GM21528 (cell line): ENCODE measurements around the gene ALK.

ENCODE experiments used
- ATAC-seq: cut with Tn5 transposase; IDR thresholded peaks from one replicate; pipeline ENCODE4 v1.9.1; 2021; ENCODE audit warnings: mild to moderate bottlenecking, moderate library complexity; ENCODE audit not compliant: unreplicated experiment, low FRiP score

ALK gene

DNA sequence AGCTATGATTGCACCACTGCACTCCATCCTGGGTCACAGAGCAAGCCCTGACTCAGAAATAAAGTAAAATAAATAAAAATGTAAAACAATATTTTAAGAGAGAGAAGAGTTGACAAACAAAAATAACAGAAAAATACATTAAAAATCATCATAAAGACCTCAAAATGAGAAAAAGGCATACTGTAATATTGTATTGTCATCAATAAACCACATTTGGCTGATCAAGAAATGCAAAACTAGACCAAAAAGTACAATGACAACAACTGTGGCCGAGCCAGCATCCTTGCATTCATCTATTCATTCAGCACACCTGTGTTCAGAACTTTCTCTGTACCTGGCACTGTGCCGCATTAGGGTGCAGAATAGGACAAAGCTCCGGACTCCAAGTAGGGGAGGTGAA, 121.8 kb downstream of the ALK start:
- ATAC-seq, result no peak

- ATAC-seq, result no peak
Measured at GRCh38 chr2:29797916-29798315, 123.5 kb downstream of the ALK start.

DNA sequence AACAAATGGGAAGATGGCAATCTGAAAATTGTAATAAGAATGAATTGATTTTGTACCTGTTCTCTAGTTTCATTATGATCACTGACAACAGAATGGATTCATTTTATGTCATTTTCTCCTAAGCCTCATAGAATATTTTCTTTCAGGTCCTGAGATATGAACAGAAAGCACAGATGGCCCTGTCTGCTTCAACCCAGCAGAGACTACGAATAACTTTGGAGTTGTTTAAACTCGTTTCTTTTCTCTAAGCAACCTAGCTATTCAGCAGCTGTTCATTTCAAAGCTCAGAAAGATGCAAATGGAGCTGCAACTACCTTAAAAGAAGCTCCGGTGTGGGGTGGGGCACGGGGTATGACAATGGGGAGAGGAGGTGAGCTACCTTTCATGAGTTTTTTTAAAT, 124.9 kb downstream of the ALK start:
- ATAC-seq, result no peak

GRCh38 chr2:29789911-29790485, 131.4 kb downstream of the ALK start:
- ATAC-seq, result no peak

- no peak for ATAC-seq
Measured at GRCh38 chr2:29787473-29788465, 133.6 kb downstream of the ALK start.

DNA sequence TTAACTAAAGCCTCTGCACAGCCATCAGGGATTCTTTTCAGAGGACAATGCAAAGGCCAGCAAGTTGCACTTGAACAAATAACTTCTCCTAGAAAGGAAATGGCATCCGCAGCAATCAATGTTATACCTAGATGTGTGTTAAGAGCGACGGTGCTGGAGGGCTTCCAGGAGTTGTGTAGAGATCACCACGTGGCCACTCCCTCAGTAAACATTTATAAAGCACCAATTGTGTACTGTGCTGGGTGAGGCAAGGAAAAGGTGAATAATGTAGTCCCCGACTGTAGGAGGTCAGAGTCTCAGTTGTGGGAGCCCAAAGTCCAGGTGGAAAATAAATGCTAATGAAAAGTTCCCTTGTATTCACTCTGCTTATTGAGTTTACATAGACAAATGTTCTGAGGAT, 135.0 kb downstream of the ALK start:
- ATAC-seq, result no peak

GRCh38 chr2:29783666-29784065, 137.7 kb downstream of the ALK start:
- no peak for ATAC-seq

- ATAC-seq, result no peak
Measured at GRCh38 chr2:29782549-29783458, 138.6 kb downstream of the ALK start.

DNA sequence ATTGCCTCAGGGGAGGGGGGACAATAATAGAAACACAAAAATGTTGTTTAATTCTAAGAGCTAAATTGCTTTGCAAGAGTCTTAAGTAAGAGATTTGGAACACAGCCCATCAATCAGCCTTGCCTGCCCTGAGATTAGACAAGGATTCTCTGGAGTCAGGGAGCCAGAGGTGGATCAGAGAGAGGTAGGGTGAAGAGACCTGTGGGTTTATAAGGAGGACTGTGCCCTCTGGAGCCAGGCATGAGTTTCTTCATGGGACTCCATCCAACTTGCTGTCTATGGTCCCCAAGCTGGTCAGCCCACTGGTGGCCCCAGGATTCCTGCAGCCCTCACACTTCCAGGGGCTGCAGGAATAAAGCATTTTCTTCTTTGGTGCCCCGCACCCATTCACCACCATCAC, 139.3 kb downstream of the ALK start:
- no peak for ATAC-seq

DNA sequence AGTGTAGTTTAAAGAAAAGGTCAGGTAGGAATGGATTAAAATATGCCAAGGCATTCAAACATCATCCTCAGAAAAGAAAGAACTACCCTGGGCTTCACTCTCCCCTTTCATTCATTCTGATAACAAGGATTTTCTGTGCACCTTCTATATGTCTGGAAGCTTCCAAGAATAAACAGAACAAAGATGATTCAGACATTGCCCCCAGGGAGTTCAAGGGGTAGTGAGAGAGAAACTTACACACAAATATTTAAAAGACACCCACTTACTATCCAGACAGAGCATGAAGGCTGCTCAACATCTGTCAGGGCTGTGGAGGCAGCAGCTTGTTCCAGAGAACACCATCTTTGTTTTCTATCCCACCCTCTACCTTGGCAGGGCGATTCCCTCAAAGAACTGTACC, 140.5 kb downstream of the ALK start:
- ATAC-seq, result no peak

DNA sequence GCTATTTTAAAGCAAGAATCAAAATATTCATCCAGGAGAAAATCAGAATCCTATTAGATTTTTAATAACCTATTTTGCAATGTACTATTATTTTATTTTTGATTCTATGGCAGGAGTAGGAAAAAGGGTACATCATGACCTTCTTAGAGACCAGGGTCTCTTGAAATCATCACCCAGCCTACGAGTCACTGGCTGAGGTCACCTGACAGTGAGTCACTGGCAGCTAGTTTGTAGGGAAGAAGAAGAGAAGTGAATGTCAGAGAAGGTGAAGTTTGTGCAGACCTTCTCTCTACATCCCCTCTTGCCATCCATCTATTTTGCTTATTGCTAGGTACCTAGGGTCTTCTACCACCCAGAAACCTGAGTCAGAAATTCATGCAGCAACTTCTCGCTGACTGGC, 144.2 kb downstream of the ALK start:
- no peak for ATAC-seq

DNA sequence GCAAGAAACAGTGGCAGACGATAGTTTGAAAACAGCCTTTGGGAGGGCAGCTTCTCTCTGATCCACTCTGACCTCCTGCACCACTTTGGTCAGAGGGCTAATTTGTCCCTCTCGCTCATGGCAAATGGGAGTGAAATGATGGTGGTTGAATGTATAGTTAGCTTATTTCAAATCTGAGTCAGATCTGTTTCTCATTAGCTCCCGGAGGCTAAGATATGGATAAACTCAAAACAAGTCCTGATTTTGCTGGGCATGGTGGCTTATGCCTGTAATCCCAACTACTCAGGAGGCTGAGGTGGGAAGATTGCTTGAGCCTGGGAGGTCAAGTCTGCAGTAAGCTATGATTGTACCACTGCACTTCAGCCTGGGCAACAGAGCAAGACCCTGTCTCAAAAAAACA, 145.0 kb downstream of the ALK start:
- no peak for ATAC-seq

- ATAC-seq, result no peak
Measured at GRCh38 chr2:29775937-29776336, 145.4 kb downstream of the ALK start.

GRCh38 chr2:29774624-29775023, 146.8 kb downstream of the ALK start:
- ATAC-seq, result no peak

DNA sequence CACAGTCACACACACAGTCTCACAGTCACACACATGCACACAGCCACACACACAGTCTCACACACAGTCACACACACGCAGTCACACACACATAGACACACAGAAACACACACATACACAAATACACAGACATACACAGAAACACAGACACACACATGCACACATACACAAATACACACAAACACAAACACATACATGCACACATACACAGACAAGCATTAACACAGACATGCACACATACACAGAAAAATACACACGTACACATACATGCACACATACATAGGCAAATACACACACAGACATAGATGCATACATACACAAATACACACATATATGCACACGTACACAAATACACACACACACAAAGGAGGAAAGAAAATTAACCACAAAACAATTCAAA, 150.5 kb downstream of the ALK start:
- ATAC-seq, result no peak

DNA sequence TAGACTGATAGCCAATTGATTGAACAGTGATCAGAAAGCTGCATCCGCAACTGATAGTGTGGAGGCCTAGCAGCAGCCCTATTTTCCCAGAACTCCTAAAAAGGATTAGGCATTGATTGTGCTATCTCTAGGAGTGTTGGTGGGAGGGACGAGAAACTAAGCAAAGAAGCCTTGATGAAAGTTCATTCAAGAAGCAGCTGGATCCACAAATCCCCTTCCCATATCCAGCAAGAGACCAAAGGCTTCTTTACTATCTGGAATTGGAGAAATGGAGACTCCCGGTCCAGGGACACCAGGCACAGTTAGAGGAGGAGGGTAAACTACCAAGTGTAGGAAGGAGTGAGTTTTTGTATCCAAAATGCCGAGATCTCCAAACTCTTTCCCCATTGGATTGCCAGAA, 151.5 kb downstream of the ALK start:
- ATAC-seq, result no peak

- no peak for ATAC-seq
Measured at GRCh38 chr2:29767606-29768335, 153.6 kb downstream of the ALK start.

DNA sequence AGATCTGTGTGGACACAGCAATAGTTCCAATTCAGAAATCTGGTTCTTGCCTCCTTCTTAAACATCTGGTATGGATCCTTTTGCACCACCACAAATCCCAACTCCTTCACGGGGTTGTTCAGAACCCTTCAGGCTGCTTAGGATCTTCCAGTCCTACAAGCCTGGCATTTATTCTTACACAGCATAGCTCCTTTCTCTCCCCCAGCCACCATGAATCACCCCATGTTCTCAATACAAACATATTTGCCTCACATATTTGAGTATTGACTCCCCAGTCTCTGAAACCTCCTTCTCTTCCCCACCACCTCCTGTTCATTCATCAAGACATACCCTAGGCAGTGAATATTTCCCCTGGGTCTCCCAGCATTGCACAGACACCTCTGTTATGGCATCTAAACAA, 155.2 kb downstream of the ALK start:
- ATAC-seq, result no peak

- no peak for ATAC-seq
Measured at GRCh38 chr2:29765721-29766120, 155.7 kb downstream of the ALK start.

DNA sequence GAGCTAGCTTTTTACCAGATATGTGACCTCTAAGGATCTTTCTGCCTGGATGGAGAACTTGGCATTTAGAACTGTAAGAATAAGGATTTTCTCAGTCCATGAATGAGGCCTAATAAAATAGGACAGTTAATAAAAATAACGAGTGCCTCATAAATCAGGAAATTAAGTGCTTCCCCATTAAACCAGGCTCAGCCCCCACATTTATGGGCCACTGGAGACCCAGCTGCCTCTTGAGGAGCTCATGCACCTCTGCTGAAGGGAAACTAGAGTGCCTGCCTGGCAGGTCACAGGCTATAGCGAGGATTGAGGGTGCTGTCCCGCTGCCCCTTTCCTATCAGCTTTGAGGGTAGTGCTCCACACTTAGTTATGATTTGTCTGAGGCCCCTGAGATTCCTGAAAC, 158.0 kb downstream of the ALK start:
- ATAC-seq, result no peak
